HepG2 (cell line): Measurements from ENCODE around the gene BICDL2. TPM values are rescaled to one million over a fixed set of nuclear protein-coding genes. Genes with fewer than 3 reads are reported as not detected.

Experiments
- ATF7-NPFF ChIP-seq: sonication (generic); formaldehyde crosslinking; IDR thresholded peaks from 2 replicates; pipeline ENCODE4 v1.8.1; 2023; ENCODE audit warnings: mild to moderate bottlenecking, low read depth, missing genetic modification reagents, moderate library complexity
- EED ChIP-seq: sonication (generic); formaldehyde crosslinking; IDR thresholded peaks from 2 replicates; pipeline ENCODE4 v1.5.0; 2020; ENCODE audit warnings: mild to moderate bottlenecking, missing genetic modification reagents
- ETV6 ChIP-seq: sonication (generic); formaldehyde crosslinking; conservative IDR thresholded peaks from 2 replicates; pipeline ENCODE4 v1.4.0; 2020; ENCODE audit warnings: missing genetic modification reagents
- FOXK2 ChIP-seq: fragments of 450-650 bp; IDR thresholded peaks from 2 replicates; pipeline ENCODE4 v1.6.1; 2016
- HES4 ChIP-seq: sonication (generic); formaldehyde crosslinking; IDR thresholded peaks from 2 replicates; pipeline ENCODE4 v1.9.0; 2021; ENCODE audit warnings: mild to moderate bottlenecking, missing genetic modification reagents, borderline replicate concordance
- HMG20B ChIP-seq: conservative IDR thresholded peaks from 2 replicates; pipeline ENCODE4 v1.6.1; 2016; ENCODE audit warnings: missing genetic modification reagents, missing compliant biosample characterization
- HOXA5 ChIP-seq: sonication (generic); formaldehyde crosslinking; IDR thresholded peaks from 2 replicates; pipeline ENCODE4 v1.4.0; 2020; ENCODE audit warnings: missing genetic modification reagents
- ISL2 ChIP-seq: sonication (generic); formaldehyde crosslinking; IDR thresholded peaks from 2 replicates; pipeline ENCODE4 v1.5.0; 2020; ENCODE audit warnings: missing genetic modification reagents
- MTA1 ChIP-seq: sonication (generic); formaldehyde crosslinking; IDR thresholded peaks from 2 replicates; pipeline ENCODE4 v1.4.0; 2020; ENCODE audit warnings: missing genetic modification reagents, mild to moderate bottlenecking, borderline replicate concordance
- PAWR ChIP-seq: sonication (generic); formaldehyde crosslinking; IDR thresholded peaks from 2 replicates; pipeline ENCODE4 v1.4.0; 2020; ENCODE audit warnings: missing genetic modification reagents, mild to moderate bottlenecking, borderline replicate concordance
- RBM39 ChIP-seq: fragments of 200-400 bp; formaldehyde crosslinking; IDR thresholded peaks from one replicate; pipeline ENCODE4 v1.6.1; 2018; ENCODE audit warnings: antibody characterized with exemption, mild to moderate bottlenecking, low read depth, low read length; ENCODE audit not compliant: poor library complexity, severe bottlenecking
- SMAD9 ChIP-seq: sonication (generic); formaldehyde crosslinking; IDR thresholded peaks from 2 replicates; pipeline ENCODE4 v1.5.1; 2020; ENCODE audit warnings: mild to moderate bottlenecking, missing genetic modification reagents
- YEATS2 ChIP-seq: sonication (generic); formaldehyde crosslinking; IDR thresholded peaks from 2 replicates; pipeline ENCODE4 v1.4.0; 2020; ENCODE audit warnings: missing genetic modification reagents, borderline replicate concordance
- ZBTB33 ChIP-seq: sonication (generic); formaldehyde crosslinking; IDR thresholded peaks from 2 replicates; pipeline ENCODE4 v1.4.0; 2020; ENCODE audit warnings: missing genetic modification reagents
- ZFP36L1 ChIP-seq: sonication (generic); formaldehyde crosslinking; IDR thresholded peaks from 2 replicates; pipeline ENCODE4 v1.8.0; 2022; ENCODE audit warnings: mild to moderate bottlenecking, missing genetic modification reagents, moderate library complexity
- ZFP37 ChIP-seq: sonication (generic); formaldehyde crosslinking; IDR thresholded peaks from 2 replicates; pipeline ENCODE4 v1.4.0; 2020; ENCODE audit warnings: missing genetic modification reagents, borderline replicate concordance
- ZNF569 ChIP-seq: sonication (generic); formaldehyde crosslinking; IDR thresholded peaks from 2 replicates; pipeline ENCODE4 v1.5.0; 2020; ENCODE audit warnings: mild to moderate bottlenecking, missing genetic modification reagents, moderate library complexity, borderline replicate concordance
- ZNF580 ChIP-seq: IDR thresholded peaks from 2 replicates; pipeline ENCODE4 v1.6.1; 2016; ENCODE audit warnings: low read depth, borderline replicate concordance
- ZNF615 ChIP-seq: sonication (generic); formaldehyde crosslinking; IDR thresholded peaks from 2 replicates; pipeline ENCODE4 v1.5.0; 2020; ENCODE audit warnings: mild to moderate bottlenecking, missing genetic modification reagents, borderline replicate concordance
- ZNF746 ChIP-seq: sonication (generic); formaldehyde crosslinking; IDR thresholded peaks from 2 replicates; pipeline ENCODE4 v1.8.0; 2022; ENCODE audit warnings: mild to moderate bottlenecking, missing genetic modification reagents
- ZNF75D ChIP-seq: sonication (generic); formaldehyde crosslinking; IDR thresholded peaks from 2 replicates; pipeline ENCODE4 v1.8.1; 2023; ENCODE audit warnings: missing genetic modification reagents, mild to moderate bottlenecking, borderline replicate concordance
- polyA plus RNA-seq, 8 experiments: library from polyadenylated mRNA; depleted of rRNA in 3 of 8; stranded (reverse) in 7 of 8; unstranded in 1 of 8; fragments of >200 nt; fragmentation: Illumina TruSeq in 4 of 8; extraction: Trizol in 4 of 8; gene quantifications; 2 replicates each; pipeline versions ENCODE4 v1.2.1 to v1.2.3, GENCODE V29; 2011 to 2016; ENCODE audit warnings: low read depth in 4 of 8, missing spikeins in 1 of 8, mixed read lengths in 1 of 8; ENCODE audit not compliant: insufficient read depth in 1 of 8
- total RNA-seq, 5 experiments: library from RNA; depleted of rRNA; stranded (reverse); fragments of >200 nt; fragmentation: Illumina TruSeq; extraction: Trizol; gene quantifications; 2 replicates each; pipeline ENCODE4 v1.2.3, GENCODE V29; 2016; ENCODE audit warnings: low read depth in 1 of 5
- TF ChIP-seq, protein P1 (sequence below): sonication (generic); formaldehyde crosslinking; IDR thresholded peaks from 2 replicates; pipeline ENCODE4 v1.5.1; 2020; ENCODE audit warnings: missing genetic modification reagents, mild to moderate bottlenecking, borderline replicate concordance
- TF ChIP-seq, protein P2 (sequence below): sonication (generic); formaldehyde crosslinking; IDR thresholded peaks from 2 replicates; pipeline ENCODE4 v1.8.0; 2022; ENCODE audit warnings: mild to moderate bottlenecking, missing genetic modification reagents, moderate library complexity
- TF ChIP-seq, protein P3 (sequence below): sonication (generic); formaldehyde crosslinking; IDR thresholded peaks from 2 replicates; pipeline ENCODE4 v1.4.0; 2020; ENCODE audit warnings: missing genetic modification reagents, low read depth, mild to moderate bottlenecking, borderline replicate concordance

BICDL2 gene
- total and polyA plus RNA-seq, 2 of the 13 experiments (the other 11 are each of a cell fraction or from before 2014, with no cell fraction given): 0.12 TPM; not detected in 1

DNA sequence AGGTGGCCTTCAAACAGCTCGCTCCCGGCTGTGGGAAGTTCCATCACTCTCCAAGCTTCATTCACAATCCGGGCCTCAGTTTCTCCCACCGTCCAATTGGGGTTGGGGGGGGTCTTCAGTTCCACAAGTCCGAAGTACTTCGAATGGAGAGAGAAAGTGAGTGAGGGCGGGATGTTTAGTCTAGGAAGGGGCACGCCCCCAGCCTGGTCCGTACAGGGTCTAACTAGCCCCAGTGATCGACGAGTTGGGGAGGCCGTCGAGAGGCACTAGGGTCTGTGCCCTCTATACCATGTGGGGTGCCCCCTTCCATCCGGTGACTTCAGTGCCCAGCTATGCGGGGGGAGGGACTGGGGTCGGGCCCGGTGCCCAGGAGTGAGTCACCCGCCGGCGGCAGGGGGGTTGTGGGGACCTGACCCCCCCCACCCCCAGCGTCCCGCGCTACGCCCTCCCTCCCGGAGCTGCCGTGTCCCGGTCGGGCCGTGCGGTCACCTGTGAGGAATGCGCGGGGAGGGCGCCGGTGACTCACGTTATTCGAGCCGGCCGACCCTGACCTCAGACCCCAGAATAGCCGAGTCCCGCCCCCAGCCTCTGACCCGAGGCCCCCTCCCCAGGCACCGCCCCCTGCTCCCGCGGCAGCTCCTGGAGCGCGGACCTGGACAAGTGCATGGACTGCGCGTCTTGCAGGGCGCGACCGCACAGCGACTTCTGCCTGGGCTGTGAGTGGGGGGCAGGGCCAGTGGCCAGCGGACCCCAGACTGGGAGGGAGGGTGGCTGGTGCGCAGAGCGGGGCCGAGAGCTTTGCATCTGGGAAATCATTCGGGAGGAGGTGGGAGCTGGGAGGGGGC is 15.9 kb downstream of the BICDL2 start (continued):
- TF ChIP-seq, protein P1, sequence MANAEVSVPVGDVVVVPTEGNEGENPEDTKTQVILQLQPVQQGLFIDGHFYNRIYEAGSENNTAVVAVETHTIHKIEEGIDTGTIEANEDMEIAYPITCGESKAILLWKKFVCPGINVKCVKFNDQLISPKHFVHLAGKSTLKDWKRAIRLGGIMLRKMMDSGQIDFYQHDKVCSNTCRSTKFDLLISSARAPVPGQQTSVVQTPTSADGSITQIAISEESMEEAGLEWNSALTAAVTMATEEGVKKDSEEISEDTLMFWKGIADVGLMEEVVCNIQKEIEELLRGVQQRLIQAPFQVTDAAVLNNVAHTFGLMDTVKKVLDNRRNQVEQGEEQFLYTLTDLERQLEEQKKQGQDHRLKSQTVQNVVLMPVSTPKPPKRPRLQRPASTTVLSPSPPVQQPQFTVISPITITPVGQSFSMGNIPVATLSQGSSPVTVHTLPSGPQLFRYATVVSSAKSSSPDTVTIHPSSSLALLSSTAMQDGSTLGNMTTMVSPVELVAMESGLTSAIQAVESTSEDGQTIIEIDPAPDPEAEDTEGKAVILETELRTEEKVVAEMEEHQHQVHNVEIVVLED (CRISPR knock-in tag): peak; percentile 59; the same call in 1 of the 2 replicates
- no peak for TF ChIP-seq PAWR (CRISPR knock-in tag)
- TF ChIP-seq ATF7-NPFF (CRISPR knock-in tag): peak; percentile 14; the same call in 1 of the 2 replicates
- no peak for TF ChIP-seq FOXK2
- no peak for TF ChIP-seq HES4 (CRISPR knock-in tag)
- no peak for TF ChIP-seq EED (CRISPR knock-in tag)
- TF ChIP-seq HOXA5 (CRISPR knock-in tag): peak; percentile 75; the same call in 1 of the 2 replicates
- TF ChIP-seq, protein P2, sequence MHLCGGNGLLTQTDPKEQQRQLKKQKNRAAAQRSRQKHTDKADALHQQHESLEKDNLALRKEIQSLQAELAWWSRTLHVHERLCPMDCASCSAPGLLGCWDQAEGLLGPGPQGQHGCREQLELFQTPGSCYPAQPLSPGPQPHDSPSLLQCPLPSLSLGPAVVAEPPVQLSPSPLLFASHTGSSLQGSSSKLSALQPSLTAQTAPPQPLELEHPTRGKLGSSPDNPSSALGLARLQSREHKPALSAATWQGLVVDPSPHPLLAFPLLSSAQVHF (CRISPR knock-in tag): no peak
- TF ChIP-seq RBM39: peak; percentile 21
- TF ChIP-seq ETV6 (CRISPR knock-in tag): no peak; the same call in 1 of the 2 replicates
- TF ChIP-seq ISL2: peak; percentile 71
- TF ChIP-seq ZNF746 (CRISPR knock-in tag): peak; percentile 99
- TF ChIP-seq ZNF569: no peak
- TF ChIP-seq, protein P3, sequence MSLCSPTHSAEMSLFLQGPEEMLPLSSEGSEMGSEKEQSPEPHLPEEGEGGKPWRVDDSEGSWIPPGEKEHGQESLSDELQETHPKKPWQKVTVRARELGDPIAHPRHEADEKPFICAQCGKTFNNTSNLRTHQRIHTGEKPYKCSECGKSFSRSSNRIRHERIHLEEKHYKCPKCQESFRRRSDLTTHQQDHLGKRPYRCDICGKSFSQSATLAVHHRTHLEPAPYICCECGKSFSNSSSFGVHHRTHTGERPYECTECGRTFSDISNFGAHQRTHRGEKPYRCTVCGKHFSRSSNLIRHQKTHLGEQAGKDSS: peak; percentile 63; the same call in 1 of the 2 replicates
- TF ChIP-seq ZNF75D (CRISPR knock-in tag): no peak
- TF ChIP-seq ZNF615: no peak
- no peak for TF ChIP-seq ZBTB33 (CRISPR knock-in tag)
- TF ChIP-seq ZFP36L1 (CRISPR knock-in tag): peak; percentile 76; the same call in 1 of the 2 replicates
- 0 out of 2 replicates have a peak, but pooled peaks have one; percentile 29 for TF ChIP-seq SMAD9 (CRISPR knock-in tag)
- TF ChIP-seq ZFP37 (CRISPR knock-in tag): 0 out of 2 replicates have a peak, but pooled peaks have one; percentile 28
- peak; percentile 48 for TF ChIP-seq HMG20B (CRISPR knock-in tag)
- peak; percentile 51; the same call in 1 of the 2 replicates for TF ChIP-seq YEATS2 (CRISPR knock-in tag)
- TF ChIP-seq MTA1: peak; percentile 86; the same call in 1 of the 2 replicates
- TF ChIP-seq ZNF580 (CRISPR knock-in tag): no peak; the same call in 1 of the 2 replicates
